GF-D8 (cell line): ENCODE measurements around the gene SF3B4.
A peak's percentile ranks its signal among the peaks of the same experiment; 100 is the strongest.

ENCODE experiments used
- DNase-seq: peaks from one replicate; lab custom pipeline; 2025; lab: John Stamatoyannopoulos, UW

The SF3B4 gene

DNA sequence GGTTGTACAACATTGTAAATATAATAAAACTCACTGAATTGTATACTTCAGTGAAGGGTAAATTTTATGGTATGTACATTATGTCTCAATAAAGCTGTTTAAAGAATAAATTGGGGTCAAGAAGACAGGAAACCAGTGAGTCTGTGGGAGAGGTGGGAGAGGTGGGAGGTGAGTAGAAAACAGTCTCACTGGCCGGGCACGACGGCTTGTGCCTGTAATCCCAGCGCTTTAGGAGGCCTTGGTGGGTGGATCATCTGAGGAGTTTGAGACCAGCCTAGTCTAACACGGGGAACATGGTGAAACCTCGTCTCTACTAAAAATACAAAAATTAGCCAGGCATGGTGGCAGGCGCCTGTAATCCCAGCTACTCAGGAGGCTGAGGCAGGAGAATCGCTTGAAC, 4.9 kb upstream of the SF3B4 start:
- DNase-seq = no peak

DNA sequence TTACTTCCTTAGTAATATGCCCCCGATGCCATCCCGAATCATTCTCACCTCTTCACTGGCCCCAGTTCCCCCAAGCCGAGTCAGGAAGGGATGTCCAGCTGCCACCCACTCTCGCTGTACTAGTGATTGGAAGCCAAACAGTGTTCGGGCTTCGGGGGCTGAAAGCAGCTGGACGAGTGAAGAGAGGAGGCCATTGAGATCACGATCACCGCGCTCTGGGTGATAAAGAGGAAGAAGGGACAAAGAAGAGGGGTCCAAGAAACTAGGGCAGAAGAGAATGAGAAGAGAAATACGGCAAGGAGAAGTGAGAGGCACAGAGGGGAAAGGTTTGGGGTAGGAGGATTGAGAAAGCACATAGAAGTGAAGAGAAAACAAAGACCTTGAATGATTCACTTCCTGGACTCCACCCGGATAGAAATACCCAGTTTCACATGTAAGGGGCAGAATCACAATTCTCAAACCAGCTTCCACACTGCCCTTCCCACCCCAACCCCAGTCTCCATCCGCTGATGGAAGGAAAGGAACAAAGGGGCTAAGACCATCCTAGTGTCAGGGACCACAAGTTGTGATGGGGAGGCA, 3.7 kb upstream of the SF3B4 start:
- no peak for DNase-seq

DNA sequence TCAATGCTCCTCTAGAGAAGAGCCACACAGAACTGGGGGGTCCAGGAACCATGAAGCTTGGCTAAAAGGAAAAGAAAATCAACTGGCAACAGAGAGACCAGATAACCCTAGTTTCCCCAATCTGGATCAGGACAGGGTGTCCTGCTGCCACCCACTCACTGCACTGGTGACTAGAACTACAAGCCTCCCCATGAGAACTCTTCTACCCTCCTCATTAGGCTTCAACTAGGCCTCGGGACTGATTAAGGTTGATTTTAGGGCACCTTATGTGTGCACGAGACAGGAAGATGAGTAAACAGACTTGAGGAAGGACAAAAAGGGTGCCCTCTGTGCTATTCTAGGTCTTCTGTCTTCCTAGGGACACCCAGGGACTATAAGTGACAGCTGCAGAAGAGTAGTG, 2.3 kb upstream of the SF3B4 start:
- DNase-seq = no peak

DNA sequence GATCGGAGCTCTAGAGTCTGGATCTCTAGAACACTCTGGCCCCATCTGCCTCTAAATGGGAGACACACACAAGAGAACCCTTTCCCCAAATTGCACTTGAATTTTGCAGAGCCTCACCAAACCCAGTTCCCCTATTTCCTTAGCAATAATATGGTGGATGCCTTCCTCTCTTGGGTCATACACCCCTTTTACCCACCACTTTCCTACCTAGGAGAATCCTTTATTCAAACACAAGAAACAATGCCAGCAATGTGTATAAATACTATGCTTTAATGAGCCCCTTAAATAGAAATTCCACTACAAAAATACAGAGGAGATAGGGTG, 760 bp upstream of the SF3B4 start:
- DNase-seq = no peak

DNA sequence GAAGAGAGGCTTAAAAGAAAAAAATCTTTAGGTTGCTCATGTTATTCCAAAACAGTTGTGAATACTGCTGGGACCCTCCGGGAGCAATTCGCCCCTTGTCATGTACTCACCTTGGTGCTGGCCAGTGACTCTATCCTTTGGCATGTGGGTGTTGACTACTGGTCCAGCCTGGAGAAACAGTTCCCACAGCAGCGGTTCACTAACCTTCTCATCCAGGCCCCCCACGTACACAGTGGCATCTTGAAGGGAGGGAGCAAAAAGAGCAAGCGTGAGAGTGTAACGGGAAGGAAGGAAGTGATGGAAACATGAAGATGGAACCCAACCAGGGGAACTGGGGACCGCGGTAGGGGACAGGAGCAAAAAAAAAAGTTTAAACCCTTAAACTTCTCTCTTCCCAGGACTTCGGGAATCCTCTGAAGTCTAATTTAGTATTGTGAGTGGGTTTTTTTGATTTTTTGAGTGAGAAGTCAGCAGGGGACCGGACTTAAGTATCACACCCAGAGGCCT, 494 bp downstream of the SF3B4 start:
- no peak for DNase-seq

DNA sequence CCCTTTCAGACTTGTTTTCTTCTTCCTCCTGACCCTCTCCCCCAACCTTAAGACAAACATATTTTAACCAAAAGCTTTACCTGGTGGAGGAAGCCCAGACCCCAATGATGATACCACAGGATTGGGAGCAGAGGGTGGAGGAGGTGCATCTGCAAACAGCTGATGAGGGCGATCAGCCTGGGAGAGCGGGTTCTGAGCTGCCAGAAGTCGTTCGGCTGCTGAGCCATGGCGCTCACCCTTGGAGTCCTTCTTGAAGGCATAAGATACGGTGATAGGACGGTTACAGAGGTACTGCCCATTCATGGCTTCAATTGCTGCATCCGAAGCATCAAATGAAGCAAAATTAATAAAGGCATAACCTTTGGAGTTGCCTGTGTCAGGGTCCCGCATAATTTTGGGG, 1.3 kb downstream of the SF3B4 start:
- no peak for DNase-seq

DNA sequence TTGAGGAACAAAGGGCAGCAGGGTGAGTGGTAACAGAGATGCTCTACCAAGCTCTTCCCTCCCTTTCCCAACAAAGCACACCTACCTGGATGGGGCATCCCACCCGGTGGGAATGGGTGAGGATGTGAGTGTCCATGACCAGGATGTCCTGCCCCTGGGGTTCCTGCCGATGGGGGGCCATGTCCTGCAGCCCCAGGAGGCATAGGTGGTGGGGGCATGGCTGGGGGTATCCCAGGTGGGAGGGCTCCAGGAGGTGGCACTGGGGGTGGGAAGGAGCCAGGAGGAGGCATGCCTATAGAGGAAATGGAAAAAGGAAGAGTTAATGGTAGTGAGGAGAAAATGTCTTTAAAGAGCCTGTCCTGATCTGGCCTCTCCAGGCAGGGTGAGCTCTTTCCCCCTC, 1.9 kb downstream of the SF3B4 start:
- DNase-seq = no peak

DNA sequence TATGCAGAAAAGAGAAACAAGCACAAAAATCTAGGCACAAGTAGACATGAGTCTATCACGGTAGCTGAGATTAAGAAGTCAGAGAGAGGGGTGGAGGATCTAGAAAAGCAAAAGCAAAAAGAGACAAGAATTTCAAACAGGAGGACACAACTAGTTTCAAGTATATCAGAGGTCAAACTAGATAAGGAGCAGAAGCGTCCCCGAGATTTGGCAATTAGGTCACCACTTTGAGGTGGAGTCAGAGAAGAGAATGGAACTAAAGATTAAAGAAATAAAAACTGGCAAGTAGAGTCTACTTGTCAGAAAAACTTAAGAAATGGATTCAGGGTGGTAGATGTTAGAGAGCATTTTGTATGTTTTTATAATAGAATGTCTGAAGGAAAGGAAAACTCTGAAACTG, 2.3 kb downstream of the SF3B4 start:
- DNase-seq = no peak

DNA sequence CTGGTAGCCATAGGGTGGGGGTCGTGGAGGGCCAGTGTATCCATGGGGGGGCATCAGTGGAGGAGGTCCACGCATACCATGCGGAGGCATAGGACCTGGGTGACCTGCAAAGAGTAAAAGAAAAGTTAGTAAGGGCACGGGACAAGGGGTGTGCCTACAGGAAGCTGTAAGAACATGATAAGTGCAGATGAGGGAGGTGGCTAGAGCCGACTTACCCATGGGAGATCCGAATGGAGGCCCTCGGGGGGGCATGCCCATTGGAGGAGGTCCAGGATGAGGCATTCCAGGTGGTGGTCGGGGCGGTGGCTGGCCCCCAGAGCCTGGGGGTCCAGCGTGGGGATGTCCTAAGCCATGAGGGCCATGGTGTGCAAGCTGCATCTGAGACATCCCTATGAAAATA, 4.0 kb downstream of the SF3B4 start:
- DNase-seq = no peak

DNA sequence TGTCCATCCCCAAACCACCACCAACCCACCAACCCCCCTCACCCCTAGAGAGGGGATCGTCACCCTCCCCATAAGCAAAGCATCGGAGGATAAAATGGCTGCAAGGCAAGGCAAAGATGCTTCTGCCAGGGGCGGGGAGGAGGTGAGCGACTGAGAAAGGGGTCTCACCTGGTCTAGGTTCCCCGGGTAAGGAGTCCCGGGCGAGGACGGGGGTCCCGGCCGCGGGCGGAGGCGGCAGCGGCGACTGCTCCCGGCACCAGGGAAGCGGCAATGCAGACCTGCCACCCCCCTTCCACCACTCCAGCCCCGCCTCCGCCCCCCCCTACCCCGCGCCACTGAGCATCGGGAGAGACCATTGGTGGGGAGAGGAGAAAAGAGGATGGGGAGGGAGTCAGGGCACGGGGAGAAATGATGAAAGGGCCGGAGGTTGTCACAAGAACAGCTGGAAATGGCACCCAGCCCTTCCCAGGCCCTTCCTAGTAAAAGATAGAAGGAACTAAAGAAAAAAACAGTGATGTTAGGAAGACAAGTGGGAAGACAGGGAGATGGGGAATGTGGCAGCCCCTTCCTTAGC, 9.9 kb downstream of the SF3B4 start, which contains the start of gene SV2A:
Gene SV2A, minus strand, starts transcription at position 274 of the 574 bp plus-strand sequence. CDS start 4,004 bp downstream, outside the sequence.
- DNase-seq = no peak

DNA sequence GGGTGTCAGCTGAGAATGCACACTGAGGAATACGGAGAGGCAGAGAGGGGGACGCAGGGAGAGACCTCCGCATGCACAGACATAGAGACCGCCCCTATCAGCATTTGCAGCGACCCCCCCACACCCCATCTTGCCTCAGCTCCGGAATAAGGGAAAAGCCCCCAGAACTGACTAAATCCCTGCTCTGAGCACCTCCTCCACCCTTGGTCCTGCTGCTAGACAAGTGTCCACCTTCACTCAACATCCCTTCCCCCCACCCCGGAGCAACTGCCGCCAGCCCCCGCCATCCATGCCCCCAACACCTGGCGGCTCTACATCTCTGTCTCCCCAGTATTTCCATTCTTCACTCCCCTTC, 10.7 kb downstream of the SF3B4 start:
- no peak for DNase-seq

DNA sequence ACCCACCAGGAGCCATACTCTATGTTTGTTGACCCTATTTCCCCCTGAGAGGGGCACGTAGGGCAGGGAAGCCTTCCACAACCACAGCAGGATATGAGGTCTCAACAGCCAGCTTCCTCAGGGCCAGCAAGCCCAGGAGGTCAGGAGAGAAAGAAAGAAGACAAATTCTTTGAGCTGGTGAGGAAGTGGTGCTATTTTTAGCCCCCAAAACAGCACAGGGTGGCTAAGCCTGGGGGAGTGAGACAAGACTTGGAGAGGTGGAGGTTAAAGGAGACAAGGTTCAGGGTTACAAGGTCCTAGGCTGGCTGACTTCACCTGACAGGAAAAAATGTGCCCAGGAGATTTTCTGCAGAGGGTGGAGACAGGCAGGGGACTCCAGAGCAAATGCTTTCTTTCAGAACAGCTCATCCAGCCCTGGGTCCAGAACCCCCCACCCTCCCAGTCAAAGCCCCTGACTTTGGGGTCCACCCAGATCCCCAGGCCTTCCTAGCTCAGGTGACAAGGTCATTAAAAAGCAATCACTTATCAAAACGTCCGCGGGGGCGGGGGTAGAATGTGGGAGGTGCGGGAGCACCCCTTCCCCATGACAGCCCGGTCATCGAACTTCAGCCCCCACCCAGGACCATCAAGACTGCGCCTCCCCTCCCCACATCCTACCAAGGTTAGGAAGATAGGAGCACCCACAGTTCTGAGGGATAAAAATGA, 11.3 kb downstream of the SF3B4 start:
- DNase-seq = no peak

DNA sequence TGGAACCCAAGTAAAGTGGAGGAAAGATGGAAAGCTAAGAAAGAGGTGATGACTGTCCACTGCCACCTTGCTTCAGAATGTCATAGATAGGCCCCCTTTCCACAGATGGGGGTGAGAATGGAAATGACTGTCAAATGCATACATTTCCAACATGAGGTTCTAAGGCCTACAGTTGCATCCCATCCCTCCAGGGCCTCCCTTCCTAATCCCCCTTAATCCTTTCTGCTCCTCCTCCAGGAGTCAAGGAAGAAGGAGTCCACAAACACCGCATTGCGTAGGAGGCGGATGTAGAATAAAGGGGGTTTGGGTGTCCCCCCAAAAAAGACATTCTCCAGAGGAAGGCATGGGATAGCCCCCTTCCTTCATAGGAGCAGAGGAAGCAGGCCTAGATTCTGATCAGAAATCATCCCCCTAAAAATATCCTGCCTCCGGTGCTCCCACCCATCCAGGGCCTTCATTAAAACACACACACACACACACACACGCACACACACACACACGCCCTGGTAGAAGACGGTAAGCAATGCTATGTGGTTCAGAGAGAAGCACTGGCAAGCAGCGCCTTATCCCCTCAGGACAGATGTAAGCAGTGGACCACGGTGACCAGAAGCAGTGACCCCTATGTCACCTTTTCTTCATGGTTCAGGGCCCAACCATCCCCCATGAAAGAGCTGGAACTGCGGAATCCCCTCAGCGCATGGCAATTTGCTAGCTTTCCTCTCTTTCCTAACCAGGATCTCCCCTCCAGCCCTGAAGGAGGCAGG, 12.0 kb downstream of the SF3B4 start:
- DNase-seq = no peak

DNA sequence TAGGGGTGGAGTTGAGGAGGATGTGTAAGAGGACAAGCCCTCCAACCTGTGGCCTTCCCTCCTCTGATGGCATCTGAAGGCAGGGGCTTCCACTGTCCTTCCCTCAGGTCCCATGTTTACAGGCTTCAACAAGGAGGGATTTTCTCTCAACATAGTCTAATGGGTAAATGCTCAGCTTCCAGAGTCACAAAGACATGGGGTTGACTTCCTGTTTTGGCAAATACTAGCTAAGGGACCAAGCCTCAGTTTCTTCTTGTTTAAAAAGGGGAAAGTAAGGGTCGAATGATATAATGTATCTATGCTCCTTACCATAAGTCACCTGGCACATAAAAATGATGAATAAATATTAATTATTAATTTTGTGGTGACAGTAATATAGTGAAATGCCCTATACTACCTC, 13.1 kb downstream of the SF3B4 start:
- no peak for DNase-seq

DNA sequence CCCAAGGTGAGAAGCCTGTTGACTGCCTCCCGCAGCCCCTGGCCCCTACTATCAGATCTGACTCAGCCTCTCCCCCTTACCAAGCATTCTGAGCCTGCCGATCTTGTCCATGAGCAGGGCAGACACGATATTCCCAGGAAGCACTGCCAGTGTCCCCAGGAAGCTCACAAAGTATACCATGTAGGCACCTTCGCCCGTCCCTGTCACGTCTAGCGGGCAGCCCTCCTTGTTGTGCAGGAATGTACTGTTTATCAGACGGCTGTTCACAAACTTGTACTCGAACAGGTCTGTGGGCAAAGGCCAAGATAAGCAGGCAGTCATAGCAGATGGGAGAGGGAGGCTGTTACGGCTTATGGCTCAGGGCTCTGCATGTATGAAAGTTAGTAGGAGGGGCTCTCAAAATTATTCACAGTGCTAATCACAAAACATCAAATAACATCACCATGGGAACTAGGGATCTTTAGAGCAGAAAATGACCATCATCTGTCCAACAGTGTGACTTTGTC, 21.0 kb downstream of the SF3B4 start:
- DNase-seq = no peak

DNA sequence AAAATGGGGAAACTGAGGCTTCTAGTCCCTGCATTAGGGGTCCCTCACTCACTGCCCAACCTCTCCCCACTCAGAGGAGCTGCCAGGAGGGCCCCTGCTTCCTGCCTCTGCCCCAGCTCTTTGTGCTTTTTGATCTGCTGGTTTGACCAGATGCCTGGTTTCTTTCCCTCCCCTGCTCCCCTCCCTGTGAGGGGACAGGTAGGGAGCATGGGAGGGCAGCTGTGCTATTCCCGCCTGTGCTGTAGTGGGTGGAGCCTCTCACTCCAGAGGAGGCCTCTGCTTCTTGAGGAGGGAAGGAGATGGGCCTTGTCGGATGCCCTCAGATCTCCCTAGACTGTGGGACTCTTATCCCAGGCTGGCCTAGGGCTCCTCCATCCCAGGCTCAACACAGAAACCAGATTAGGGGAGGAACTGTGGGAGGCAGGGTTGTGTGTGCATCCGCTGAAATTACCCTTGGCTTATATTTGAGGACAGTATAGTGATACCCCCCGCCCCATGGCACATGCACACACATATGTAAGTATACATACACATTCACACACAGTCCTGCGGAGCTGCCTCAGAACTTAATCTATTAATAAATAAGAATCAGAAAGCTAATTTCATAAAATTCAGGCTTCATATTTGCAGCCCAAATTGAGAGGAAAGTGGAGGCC, 23.6 kb downstream of the SF3B4 start:
- DNase-seq = no peak

DNA sequence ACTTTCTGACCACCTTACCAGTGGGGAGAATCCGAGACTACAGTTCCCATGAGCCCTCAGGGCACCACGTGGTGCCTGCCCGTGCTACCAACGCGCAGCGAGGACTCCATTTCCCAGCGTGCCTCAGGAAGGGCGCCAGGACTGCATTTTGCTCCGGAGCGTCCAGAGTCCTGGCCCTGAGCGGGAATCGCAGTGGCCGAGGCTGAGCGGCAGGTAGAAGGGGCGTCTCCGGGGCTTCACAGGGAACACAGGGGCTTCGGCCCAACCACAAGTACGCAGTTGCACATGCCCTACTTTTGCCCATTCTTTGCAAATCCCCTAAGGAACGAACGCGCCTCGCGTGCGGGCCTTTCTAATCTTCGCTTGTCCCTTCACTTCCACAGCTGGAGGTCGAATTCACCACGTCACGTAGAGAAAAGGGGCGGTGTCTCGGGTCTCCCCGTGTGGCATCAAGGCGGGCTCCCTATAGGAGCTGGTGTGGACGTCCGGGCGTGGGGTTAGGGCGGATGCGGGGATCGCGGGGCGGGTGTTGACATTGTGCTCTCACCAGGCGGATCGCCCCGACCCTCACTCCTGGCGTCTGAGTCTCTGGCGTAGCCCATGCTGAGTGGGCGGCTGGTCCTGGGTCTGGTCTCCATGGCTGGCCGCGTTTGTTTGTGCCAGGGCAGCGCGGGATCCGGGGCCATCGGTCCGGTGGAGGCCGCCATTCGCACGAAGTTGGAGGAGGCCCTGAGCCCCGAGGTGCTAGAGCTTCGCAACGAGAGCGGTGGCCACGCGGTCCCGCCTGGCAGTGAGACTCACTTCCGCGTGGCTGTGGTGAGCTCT, 27.9 kb downstream of the SF3B4 start, which contains the start of gene BOLA1:
Gene BOLA1, plus strand, starts transcription at position 109 of the 825 bp plus-strand sequence. Its CDS starts 492 bp downstream, at position 601.
- DNase-seq = peak; percentile 68

DNA sequence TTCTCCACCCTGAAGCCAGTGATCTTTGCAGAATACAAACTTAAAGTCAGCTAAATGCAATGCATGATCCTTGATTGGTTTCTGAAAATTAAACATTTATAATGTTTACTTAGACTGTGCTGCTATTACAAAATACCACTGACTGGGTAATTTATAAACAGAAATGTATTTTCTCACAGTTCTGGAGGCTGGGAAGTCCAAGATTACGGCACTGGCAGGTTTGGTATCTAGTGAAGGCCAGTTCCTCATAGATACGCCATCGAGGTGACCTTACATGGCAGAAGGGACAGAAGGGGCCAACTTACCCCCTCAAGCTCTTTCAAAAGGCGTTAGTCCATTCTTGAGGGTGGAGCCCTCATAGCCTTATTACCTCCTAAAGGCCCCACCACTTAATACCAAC, 31.0 kb downstream of the SF3B4 start:
- no peak for DNase-seq

DNA sequence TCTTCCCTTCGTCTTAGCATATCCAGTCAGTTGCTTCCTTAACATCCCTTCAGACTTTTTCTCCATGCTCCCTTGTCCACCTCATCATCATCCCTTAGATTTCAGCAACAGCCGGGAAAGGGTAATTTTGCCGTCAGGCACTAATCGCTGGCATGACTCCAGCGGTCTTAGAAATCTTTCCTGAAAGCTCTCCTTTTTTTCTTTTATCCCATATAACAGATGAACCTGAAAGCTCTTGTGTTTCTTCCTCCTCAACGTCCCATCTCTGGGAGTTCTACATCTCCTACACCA, 38.7 kb downstream of the SF3B4 start:
- DNase-seq = no peak

DNA sequence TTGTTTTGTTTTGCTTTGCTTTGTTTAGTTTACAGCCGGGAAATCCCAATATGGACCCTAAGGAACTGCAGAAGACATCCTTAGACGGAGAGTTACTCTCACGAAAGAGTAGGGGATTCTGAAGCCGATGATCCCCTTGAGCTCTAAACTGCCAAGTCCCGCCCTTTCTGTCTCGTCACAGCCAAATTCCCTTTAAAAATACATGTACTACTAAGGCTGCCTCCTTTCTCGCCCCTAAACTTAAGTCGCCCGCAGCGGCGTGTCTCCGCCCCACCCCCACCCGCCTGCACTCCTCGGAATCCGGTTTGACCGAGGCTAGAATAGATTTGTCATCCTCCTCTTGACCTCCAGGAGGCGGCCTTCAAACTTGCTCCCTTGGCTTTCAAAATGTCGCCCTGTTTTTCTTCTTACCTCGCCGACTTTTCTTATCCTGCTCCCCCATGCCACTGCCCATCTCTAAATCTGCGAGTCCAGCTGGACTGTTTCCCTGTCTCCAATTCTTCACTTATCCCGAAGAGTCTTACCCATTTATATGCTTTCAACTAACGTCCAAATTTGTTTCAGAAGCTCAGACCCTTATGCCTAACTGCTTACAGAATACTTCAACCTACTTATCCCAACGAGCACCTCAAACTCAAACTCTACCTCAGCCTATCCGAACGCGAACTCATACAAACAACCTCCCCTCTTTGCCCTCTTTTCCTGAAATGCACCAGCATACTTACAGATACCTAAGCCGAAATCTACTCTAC, 39.2 kb downstream of the SF3B4 start:
- peak; percentile 74 for DNase-seq
